Hepatocyte (in vitro differentiated cells): ENCODE results near the gene SYN1.

ENCODE experiments used
- EZH2 ChIP-seq: fragments of 200-600 bp; sonication (generic); IDR thresholded peaks from 2 replicates; pipeline ENCODE4 v1.6.1; 2016; ENCODE audit warnings: antibody characterized with exemption, mild to moderate bottlenecking, borderline replicate concordance
- EZH2phosphoT487 ChIP-seq: fragments of 200-600 bp; sonication (generic); IDR thresholded peaks from one replicate; pipeline ENCODE4 v1.6.1; 2018; ENCODE audit warnings: antibody characterized with exemption, mild to moderate bottlenecking, low read depth, moderate library complexity; ENCODE audit not compliant: unreplicated experiment, severe bottlenecking
- TF ChIP-seq, protein P1 (sequence below): fragments of 200-600 bp; sonication (generic); IDR thresholded peaks from 2 replicates; pipeline ENCODE4 v1.5.1; 2016; ENCODE audit warnings: antibody characterized with exemption, mild to moderate bottlenecking; ENCODE audit not compliant: poor library complexity

GRCh38 chrX:47530049-47530448 lies 89.6 kb downstream of the SYN1 start:
- TF ChIP-seq, protein P1, sequence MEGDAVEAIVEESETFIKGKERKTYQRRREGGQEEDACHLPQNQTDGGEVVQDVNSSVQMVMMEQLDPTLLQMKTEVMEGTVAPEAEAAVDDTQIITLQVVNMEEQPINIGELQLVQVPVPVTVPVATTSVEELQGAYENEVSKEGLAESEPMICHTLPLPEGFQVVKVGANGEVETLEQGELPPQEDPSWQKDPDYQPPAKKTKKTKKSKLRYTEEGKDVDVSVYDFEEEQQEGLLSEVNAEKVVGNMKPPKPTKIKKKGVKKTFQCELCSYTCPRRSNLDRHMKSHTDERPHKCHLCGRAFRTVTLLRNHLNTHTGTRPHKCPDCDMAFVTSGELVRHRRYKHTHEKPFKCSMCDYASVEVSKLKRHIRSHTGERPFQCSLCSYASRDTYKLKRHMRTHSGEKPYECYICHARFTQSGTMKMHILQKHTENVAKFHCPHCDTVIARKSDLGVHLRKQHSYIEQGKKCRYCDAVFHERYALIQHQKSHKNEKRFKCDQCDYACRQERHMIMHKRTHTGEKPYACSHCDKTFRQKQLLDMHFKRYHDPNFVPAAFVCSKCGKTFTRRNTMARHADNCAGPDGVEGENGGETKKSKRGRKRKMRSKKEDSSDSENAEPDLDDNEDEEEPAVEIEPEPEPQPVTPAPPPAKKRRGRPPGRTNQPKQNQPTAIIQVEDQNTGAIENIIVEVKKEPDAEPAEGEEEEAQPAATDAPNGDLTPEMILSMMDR: no peak
- no peak for TF ChIP-seq EZH2phosphoT487
- no peak for TF ChIP-seq EZH2
